Erythroblast (primary cell): ENCODE results near the gene TFF2.

Source experiments
- GATA1 ChIP-seq: IDR thresholded peaks from 2 replicates; pipeline ENCODE4 v1.6.1; 2011; ENCODE audit warnings: low read depth, mild to moderate bottlenecking, control low read depth, low read length, moderate library complexity
- POLR2A ChIP-seq: IDR thresholded peaks from 2 replicates; pipeline ENCODE4 v1.6.1; 2011; ENCODE audit warnings: mild to moderate bottlenecking, low read length

- TF ChIP-seq POLR2A (no peak), GATA1 (no peak)
These were observed 47.4 kb downstream of the TFF2 start for GRCh38 chr21:42303443-42303842.
